Left cardiac atrium (tissue), 4 donors: Measurements from ENCODE around the gene CHRNG. TPM values are rescaled to one million over a fixed set of nuclear protein-coding genes. Genes with fewer than 3 reads are reported as not detected.
A peak's percentile ranks its signal among the peaks of the same experiment; 100 is the strongest.
"Not testable (repeated sequence)": the region's sequence is repeated elsewhere in the genome, so short reads cannot be mapped to it uniquely, and the experiment has no call there.

ENCODE experiments used
- ATAC-seq, 2 donors: fragments of 200-7000 bp; cut with Tn5 transposase; one replicate each; pipeline ENCODE4 v1.9.1; 2020; ENCODE audit warnings: mild to moderate bottlenecking in 2 of 2, moderate library complexity in 2 of 2
- DNase-seq: peaks from one replicate; pipeline ENCODE4 v3.0.0-alpha.2; 2020
- intact Hi-C, 2 donors: fragments of 100-400 bp; cut with DNase I; formaldehyde crosslinking; loops; one replicate each; pipeline versions ENCODE4 v1.14.1 to v1.15.1; 2022 to 2023
- total RNA-seq, 2 donors: library from RNA; stranded (reverse); fragmentation: NEBNext Ultra II Directional; extraction: Animal tissue kit (Norgen Biotek cat#: 25700); gene quantifications; one replicate each; pipeline ENCODE4 v1.2.1, GENCODE V29; 2021
- donor health status: DM: no; HTN: yes; CAD: no.
- donor health status: DM: no; HTN: yes; CAD: no; lungs with severe emphysema.
- donor health status: DM: yes; HTN: yes; CAD: no.
- donor health status: Dilated cardiomyopathy.

The CHRNG gene
- total RNA-seq, 2 donors from 2014 or later = not detected

- intact Hi-C loops = no loop called here
- no peak for DNase-seq
- ATAC-seq = no peak
Measured at GRCh38 chr2:232567721-232568120, 28.2 kb downstream of the CHRNG start.

- DNase-seq (no peak), ATAC-seq (peak; percentile 53 to 78)
- intact Hi-C loops = no loop called here
Measured at GRCh38 chr2:232568161-232568560, 28.7 kb downstream of the CHRNG start.

- intact Hi-C loops = no loop called here
- ATAC-seq = no peak
- no peak for DNase-seq
Measured at GRCh38 chr2:232569541-232569940, 30.0 kb downstream of the CHRNG start.

GRCh38 chr2:232570481-232570880 lies 31.0 kb downstream of the CHRNG start:
- ATAC-seq, DNase-seq, intact Hi-C loops: not testable (repeated sequence)

GRCh38 chr2:232571026-232571474 lies 31.6 kb downstream of the CHRNG start:
- intact Hi-C loops = no loop called here
- DNase-seq (no peak), ATAC-seq (no peak)

- intact Hi-C loops = no loop called here
- DNase-seq = no peak
- no peak for ATAC-seq
Measured at GRCh38 chr2:232573042-232573441, 33.5 kb downstream of the CHRNG start.

- ATAC-seq (no peak), DNase-seq (no peak)
- intact Hi-C loops = no loop called here
Measured at GRCh38 chr2:232573771-232574435, 34.4 kb downstream of the CHRNG start.

- ATAC-seq (no peak), DNase-seq (no peak)
- intact Hi-C loops = no loop called here
Measured at GRCh38 chr2:232574674-232575403, 35.3 kb downstream of the CHRNG start.

GRCh38 chr2:232575404-232575746 lies 35.9 kb downstream of the CHRNG start:
- ATAC-seq (no peak), DNase-seq (no peak)
- intact Hi-C loops = no loop called here

GRCh38 chr2:232576995-232577394 lies 37.5 kb downstream of the CHRNG start:
- ATAC-seq (no peak), DNase-seq (no peak)
- intact Hi-C loops = no loop called here

- DNase-seq = no peak
- intact Hi-C loops = no loop called here
- peak; percentile 68 to 74 for ATAC-seq
Measured at GRCh38 chr2:232577841-232578240, 38.3 kb downstream of the CHRNG start.

GRCh38 chr2:232578626-232579025 lies 39.1 kb downstream of the CHRNG start:
- ATAC-seq (no peak), DNase-seq (no peak)
- intact Hi-C loops = no loop called here

GRCh38 chr2:232580648-232580981 lies 41.1 kb downstream of the CHRNG start:
- ATAC-seq = no peak
- intact Hi-C loops = no loop called here
- no peak for DNase-seq

- intact Hi-C loops = no loop called here
- no peak for DNase-seq
- no peak for ATAC-seq
Measured at GRCh38 chr2:232581725-232582124, 42.2 kb downstream of the CHRNG start.

GRCh38 chr2:232584238-232584637 lies 44.7 kb downstream of the CHRNG start:
- intact Hi-C loops = no loop called here
- ATAC-seq (no peak), DNase-seq (no peak)

- DNase-seq (no peak), ATAC-seq (no peak)
- intact Hi-C loops = no loop called here
Measured at GRCh38 chr2:232586943-232587505, 47.5 kb downstream of the CHRNG start.

- DNase-seq (no peak), ATAC-seq (no peak)
- intact Hi-C loops = no loop called here
Measured at GRCh38 chr2:232587512-232587911, 48.0 kb downstream of the CHRNG start.

- intact Hi-C loops = no loop called here
- DNase-seq (no peak), ATAC-seq (no peak)
Measured at GRCh38 chr2:232588031-232588430, 48.5 kb downstream of the CHRNG start.

- intact Hi-C loops = no loop called here
- peak; percentile 74 to 82 for ATAC-seq
- DNase-seq = peak; percentile 57
Measured at GRCh38 chr2:232588680-232589585, 49.4 kb downstream of the CHRNG start.
